Adrenal gland (tissue), 5 donors: ENCODE measurements around the gene HEG1.

Experiments
- POLR2A ChIP-seq, 2 donors: fragments of 450-650 bp; IDR thresholded peaks; one replicate each; pipeline ENCODE4 v1.6.1; 2017; ENCODE audit warnings: antibody characterized with exemption in 2 of 2, mild to moderate bottlenecking in 2 of 2, moderate library complexity in 1 of 2
- TF ChIP-seq, protein P1 (sequence below), 6 experiments: fragments of 450-650 bp in 4 of 6; fragments of 200-600 bp in 2 of 6; sonication (generic) in 1 of 6; IDR thresholded peaks; 1 replicate in 5 of 6; 2 replicates in 1 of 6; pipeline versions ENCODE4 v1.5.1 to v1.8.0; 2016 to 2021; ENCODE audit warnings: antibody characterized with exemption in 6 of 6, mild to moderate bottlenecking in 2 of 6, moderate library complexity in 1 of 6
- donor health status: DM: no; HTN: no; CAD: no.

DNA sequence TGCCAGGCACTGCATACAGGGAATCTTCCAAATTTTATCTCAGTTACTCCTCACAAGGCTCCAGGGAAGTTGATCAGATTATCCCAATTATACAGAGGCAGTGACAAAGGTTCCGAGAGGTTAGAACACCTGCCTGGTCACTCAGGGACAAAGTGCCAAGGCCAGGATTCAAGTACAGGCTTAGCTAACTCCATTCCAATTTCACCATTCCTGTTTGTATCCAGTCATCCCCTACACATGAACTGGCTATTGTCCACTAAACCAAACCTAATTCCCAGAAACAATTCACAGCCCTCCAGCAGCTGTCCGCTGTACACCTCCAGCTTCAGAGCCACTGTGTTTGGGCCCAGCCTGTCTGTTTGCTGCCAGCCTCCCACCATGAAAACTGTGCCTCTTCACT, 137.3 kb downstream of the HEG1 start:
- TF ChIP-seq, protein P1, sequence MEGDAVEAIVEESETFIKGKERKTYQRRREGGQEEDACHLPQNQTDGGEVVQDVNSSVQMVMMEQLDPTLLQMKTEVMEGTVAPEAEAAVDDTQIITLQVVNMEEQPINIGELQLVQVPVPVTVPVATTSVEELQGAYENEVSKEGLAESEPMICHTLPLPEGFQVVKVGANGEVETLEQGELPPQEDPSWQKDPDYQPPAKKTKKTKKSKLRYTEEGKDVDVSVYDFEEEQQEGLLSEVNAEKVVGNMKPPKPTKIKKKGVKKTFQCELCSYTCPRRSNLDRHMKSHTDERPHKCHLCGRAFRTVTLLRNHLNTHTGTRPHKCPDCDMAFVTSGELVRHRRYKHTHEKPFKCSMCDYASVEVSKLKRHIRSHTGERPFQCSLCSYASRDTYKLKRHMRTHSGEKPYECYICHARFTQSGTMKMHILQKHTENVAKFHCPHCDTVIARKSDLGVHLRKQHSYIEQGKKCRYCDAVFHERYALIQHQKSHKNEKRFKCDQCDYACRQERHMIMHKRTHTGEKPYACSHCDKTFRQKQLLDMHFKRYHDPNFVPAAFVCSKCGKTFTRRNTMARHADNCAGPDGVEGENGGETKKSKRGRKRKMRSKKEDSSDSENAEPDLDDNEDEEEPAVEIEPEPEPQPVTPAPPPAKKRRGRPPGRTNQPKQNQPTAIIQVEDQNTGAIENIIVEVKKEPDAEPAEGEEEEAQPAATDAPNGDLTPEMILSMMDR (IDR thresholded peaks at IDR 0.05) = no peak
- TF ChIP-seq POLR2A (IDR thresholded peaks at IDR 0.05) = no peak
